Retinal pigment epithelial cell (primary cell): ENCODE measurements around the gene ATP9B.

Experiments
- DNase-seq: peaks from one replicate; pipeline ENCODE4 v3.0.0-alpha.2; 2010; ENCODE audit warnings: low read depth
- H3K4me3 ChIP-seq: 2 replicates; pipeline ENCODE4 v1.5.1; 2011; ENCODE audit warnings: mild to moderate bottlenecking, low read length, control low read depth, moderate library complexity
- TF ChIP-seq, protein P1 (sequence below): conservative IDR thresholded peaks from 2 replicates; pipeline ENCODE4 v1.5.1; 2011; ENCODE audit warnings: low read depth, low read length, control low read depth, inconsistent platforms

The ATP9B gene

DNA sequence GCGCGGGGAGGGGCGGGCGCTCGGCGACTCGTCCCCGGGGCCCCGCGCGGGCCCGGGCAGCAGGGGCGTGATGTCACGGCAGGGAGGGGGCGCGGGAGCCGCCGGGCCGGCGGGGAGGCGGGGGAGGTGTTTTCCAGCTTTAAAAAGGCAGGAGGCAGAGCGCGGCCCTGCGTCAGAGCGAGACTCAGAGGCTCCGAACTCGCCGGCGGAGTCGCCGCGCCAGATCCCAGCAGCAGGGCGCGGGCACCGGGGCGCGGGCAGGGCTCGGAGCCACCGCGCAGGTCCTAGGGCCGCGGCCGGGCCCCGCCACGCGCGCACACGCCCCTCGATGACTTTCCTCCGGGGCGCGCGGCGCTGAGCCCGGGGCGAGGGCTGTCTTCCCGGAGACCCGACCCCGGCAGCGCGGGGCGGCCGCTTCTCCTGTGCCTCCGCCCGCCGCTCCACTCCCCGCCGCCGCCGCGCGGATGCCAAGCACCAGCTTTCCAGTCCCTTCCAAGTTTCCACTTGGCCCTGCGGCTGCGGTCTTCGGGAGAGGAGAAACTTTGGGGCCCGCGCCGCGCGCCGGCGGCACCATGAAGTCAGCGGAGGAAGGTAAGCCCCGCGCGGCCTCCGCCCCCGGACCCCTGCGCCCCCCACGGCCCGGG lies 326.7 kb downstream of the ATP9B start, which contains the start of gene NFATC1:
NFATC1 (plus strand) TSS at position 170 of the 644 bp plus-strand sequence; CDS start at position 465, 295 bp downstream.
- peak within 1 kb of the TSS; percentile 24 for H3K4me3 ChIP-seq
- DNase-seq: no peak
- TF ChIP-seq, protein P1, sequence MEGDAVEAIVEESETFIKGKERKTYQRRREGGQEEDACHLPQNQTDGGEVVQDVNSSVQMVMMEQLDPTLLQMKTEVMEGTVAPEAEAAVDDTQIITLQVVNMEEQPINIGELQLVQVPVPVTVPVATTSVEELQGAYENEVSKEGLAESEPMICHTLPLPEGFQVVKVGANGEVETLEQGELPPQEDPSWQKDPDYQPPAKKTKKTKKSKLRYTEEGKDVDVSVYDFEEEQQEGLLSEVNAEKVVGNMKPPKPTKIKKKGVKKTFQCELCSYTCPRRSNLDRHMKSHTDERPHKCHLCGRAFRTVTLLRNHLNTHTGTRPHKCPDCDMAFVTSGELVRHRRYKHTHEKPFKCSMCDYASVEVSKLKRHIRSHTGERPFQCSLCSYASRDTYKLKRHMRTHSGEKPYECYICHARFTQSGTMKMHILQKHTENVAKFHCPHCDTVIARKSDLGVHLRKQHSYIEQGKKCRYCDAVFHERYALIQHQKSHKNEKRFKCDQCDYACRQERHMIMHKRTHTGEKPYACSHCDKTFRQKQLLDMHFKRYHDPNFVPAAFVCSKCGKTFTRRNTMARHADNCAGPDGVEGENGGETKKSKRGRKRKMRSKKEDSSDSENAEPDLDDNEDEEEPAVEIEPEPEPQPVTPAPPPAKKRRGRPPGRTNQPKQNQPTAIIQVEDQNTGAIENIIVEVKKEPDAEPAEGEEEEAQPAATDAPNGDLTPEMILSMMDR: no peak

DNA sequence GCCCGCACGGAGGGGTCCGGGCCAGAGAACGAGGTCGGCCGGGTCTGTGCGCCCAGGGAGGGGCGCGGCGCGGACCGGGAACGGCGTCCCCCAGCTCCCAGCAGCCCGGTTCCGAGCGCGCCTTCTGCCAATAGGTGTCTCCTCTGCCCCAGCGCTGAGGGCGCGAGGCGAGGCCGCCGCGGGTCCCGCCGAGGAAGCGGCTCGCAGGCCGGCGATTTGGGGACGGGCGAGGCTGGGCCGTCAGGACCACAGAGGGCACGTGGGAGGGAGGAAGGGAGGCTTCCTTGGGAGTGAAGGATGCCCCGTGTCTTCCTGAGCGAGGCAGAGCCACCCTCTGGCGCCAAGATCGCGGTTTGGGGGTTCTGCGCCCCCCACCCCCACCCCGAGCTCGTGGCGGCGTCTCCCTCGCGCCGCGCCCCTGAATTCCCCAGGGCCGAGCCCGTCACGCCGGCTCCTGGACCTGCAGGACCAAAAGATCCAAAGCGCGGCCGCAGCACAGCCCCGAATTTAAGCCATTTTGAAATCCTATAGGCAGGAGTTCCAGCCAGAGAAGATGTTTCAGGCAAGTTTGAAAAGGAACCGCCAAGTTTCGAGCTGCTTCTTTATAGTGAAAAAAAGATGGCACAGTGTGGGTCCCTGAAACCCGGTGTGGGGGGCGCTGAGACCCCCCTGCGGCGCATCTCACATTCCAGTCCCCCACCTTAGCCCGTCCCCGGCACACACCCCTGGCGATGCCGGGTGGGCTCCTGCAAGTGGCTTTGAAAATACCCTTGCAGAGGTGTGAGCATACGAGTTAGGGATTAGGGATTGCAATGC lies 327.4 kb downstream of the ATP9B start:
- H3K4me3 ChIP-seq: peak overlapping the region; percentile 20
- no peak for DNase-seq
- TF ChIP-seq, protein P1: no peak

DNA sequence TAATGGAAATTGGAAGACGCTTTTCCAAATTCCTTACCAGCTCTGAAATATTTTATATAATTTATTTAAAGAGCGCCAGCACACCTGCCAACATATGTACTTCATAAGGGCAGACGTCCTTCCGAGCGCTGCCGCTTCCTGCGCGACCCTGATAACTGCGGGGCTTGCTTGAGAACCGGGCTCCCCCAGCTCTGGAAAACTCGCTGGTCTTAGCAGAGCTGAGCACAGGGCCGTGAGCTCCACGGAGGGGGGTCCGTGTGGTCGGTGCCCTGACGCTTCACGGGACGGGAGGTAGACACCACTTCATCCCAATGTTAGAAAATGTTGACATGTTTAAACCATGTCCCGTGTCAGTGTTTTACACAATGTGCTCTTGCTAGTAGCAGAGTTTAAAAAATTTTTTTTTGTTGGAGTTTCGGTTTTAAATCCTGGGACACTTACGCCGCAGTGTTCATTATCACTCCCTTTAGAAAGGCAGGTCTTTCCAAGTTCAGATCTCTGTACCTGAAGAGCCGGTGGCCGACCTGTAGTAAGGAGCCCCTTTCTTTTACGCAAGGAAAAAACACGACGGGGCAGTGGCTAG lies 328.1 kb downstream of the ATP9B start:
- no peak for DNase-seq
- TF ChIP-seq, protein P1: no peak
- no peak overlapping the region for H3K4me3 ChIP-seq

DNA sequence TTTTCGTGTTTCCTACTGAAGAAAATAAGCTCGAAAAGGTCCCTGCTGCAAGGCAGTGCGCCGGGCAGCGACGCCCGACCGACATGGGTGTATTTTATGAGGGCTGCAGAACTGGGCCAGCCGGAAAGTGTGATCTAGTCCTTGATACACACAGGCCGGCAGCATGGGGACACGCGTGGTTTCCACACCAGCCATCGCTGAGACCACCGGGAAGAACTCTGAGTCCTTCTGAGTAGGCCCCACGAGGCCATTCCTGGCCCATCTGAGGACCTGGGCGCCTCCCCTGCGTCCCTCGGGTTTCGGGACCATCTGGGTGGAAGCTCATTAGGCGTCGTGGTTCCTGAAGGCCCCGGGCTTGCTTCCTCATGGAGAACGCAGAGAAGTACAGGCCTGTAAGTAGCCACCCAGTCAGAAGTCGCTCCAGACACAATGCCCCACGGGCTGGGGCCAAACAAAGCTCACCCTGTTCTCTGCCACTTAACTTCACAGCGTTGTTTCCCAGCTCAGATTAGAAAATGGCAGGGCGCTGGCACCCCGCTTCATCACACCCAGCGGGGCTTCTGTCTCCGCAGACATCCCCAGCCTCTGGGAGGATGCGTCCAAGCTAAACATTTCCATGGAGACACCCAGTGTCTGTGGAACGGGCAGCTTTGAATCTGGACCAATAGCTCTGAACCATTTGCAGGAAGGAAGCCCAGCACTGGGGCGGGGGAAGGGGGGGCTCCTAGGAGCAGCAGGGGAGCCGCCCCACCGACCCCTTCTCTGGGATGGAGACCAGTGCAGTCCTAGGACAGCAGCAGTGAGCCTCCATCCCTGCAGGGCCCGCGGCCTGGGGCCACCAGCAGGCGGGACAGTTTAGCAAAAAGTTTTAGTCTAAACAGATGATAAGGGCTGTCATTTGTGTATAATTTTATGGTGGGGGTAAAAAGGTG lies 328.9 kb downstream of the ATP9B start:
- DNase-seq: no peak
- TF ChIP-seq, protein P1: no peak
- no peak overlapping the region for H3K4me3 ChIP-seq

GRCh38 chr18:79399275-79400081 lies 330.3 kb downstream of the ATP9B start:
- H3K4me3 ChIP-seq: peak overlapping the region; percentile 34
- TF ChIP-seq, protein P1: no peak
- DNase-seq: no peak

DNA sequence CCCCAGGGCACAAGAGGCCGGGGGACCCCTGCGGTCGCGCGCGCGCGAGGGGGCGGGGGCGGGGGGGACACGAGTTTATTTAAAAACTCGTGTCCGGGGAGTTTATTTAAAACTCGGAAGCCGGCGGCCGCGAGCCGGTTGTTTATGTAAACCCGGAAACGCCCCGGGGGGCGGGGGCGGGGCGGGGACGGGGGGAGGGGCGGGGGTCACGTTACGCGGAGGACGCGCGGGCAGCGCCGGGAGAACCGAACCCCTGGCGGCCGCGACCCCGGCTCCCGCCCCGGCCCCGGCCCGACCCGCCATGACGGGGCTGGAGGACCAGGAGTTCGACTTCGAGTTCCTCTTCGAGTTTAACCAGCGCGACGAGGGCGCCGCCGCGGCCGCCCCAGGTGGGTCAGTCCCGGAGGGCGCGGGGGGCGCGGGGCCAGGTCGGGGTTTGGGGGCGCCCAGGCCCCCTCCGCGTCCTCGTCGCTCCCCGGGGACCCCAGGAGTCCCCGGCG lies 330.9 kb downstream of the ATP9B start:
- H3K4me3 ChIP-seq: peak overlapping the region; percentile 38
- DNase-seq: no peak
- TF ChIP-seq, protein P1: no peak
